H9 (cell line): ENCODE measurements around the gene ATP2C1. TPM values are rescaled to one million over a fixed set of nuclear protein-coding genes. Genes with fewer than 3 reads are reported as not detected.

Experiments
- DNase-seq: peaks from one replicate; pipeline ENCODE4 v3.0.0-alpha.2; 2017
- H2AFZ ChIP-seq: one replicate; pipeline ENCODE4 v1.6.1; 2013; ENCODE audit warnings: mild to moderate bottlenecking, low read length, control low read depth, moderate library complexity
- H2AK5ac ChIP-seq: 2 replicates; pipeline ENCODE4 v1.6.1; 2013; ENCODE audit warnings: low read length, control low read depth, mixed read lengths; ENCODE audit not compliant: insufficient read length
- H2BK120ac ChIP-seq: one replicate; pipeline ENCODE4 v1.6.1; 2013; ENCODE audit warnings: low read depth, mild to moderate bottlenecking, low read length, control low read depth, inconsistent platforms; ENCODE audit not compliant: poor library complexity, severe bottlenecking
- H2BK12ac ChIP-seq: 2 replicates; pipeline ENCODE4 v1.6.1; 2013; ENCODE audit warnings: low read length, control low read depth, mixed read lengths, low read depth; ENCODE audit not compliant: insufficient read length
- H2BK15ac ChIP-seq: 2 replicates; pipeline ENCODE4 v1.6.1; 2013; ENCODE audit warnings: low read depth, low read length, control low read depth
- H2BK20ac ChIP-seq: one replicate; pipeline ENCODE4 v1.6.1; 2013; ENCODE audit warnings: low read depth, mild to moderate bottlenecking, low read length, control low read depth, inconsistent platforms; ENCODE audit not compliant: poor library complexity, severe bottlenecking
- H2BK5ac ChIP-seq: 2 replicates; pipeline ENCODE4 v1.6.1; 2013; ENCODE audit warnings: low read length, control low read depth, mixed read lengths; ENCODE audit not compliant: insufficient read length
- H3K14ac ChIP-seq: 2 replicates; pipeline ENCODE4 v1.6.1; 2013; ENCODE audit warnings: low read length, control low read depth; ENCODE audit not compliant: insufficient read depth
- H3K18ac ChIP-seq: 2 replicates; pipeline ENCODE4 v1.6.1; 2013; ENCODE audit warnings: low read depth, mild to moderate bottlenecking, mixed read lengths, low read length, control low read depth; ENCODE audit not compliant: insufficient read length
- H3K23ac ChIP-seq: 2 replicates; pipeline ENCODE4 v1.6.1; 2013; ENCODE audit warnings: low read length, control low read depth, mixed read lengths, low read depth; ENCODE audit not compliant: insufficient read length
- H3K23me2 ChIP-seq: 2 replicates; pipeline ENCODE4 v1.6.1; 2013; ENCODE audit warnings: low read depth, mild to moderate bottlenecking, mixed read lengths, low read length, control low read depth; ENCODE audit not compliant: insufficient read length, poor library complexity, severe bottlenecking
- H3K27ac ChIP-seq: 2 replicates; pipeline ENCODE4 v1.5.1; 2013; ENCODE audit warnings: low read length, control low read depth, mixed read lengths, low read depth; ENCODE audit not compliant: insufficient read length
- H3K27me3 ChIP-seq: 2 replicates; pipeline ENCODE4 v1.6.1; 2013; ENCODE audit warnings: low read length, control low read depth, inconsistent platforms; ENCODE audit not compliant: insufficient read depth
- H3K4ac ChIP-seq: 2 replicates; pipeline ENCODE4 v1.6.1; 2013; ENCODE audit warnings: low read depth, mild to moderate bottlenecking, control low read depth, inconsistent platforms, low read length, moderate library complexity
- H3K4me1 ChIP-seq: 2 replicates; pipeline ENCODE4 v1.6.1; 2013; ENCODE audit warnings: low read length, control low read depth, inconsistent platforms; ENCODE audit not compliant: insufficient read depth
- H3K4me2 ChIP-seq: 2 replicates; pipeline ENCODE4 v1.6.1; 2013; ENCODE audit warnings: low read length, control low read depth, mixed read lengths; ENCODE audit not compliant: insufficient read length, insufficient read depth
- H3K56ac ChIP-seq: 2 replicates; pipeline ENCODE4 v1.6.1; 2013; ENCODE audit warnings: low read depth, mild to moderate bottlenecking, mixed read lengths, low read length, control low read depth; ENCODE audit not compliant: insufficient read length
- H3K79me1 ChIP-seq: 2 replicates; pipeline ENCODE4 v1.6.1; 2013; ENCODE audit warnings: low read depth, mild to moderate bottlenecking, moderate library complexity, low read length, control low read depth, inconsistent platforms; ENCODE audit not compliant: insufficient read depth, poor library complexity, severe bottlenecking
- H3K79me2 ChIP-seq: 2 replicates; pipeline ENCODE4 v1.6.1; 2013; ENCODE audit warnings: low read length, control low read depth, inconsistent platforms; ENCODE audit not compliant: insufficient read depth
- H3K9ac ChIP-seq: 2 replicates; pipeline ENCODE4 v1.6.1; 2013; ENCODE audit warnings: low read length, control low read depth, mixed read lengths; ENCODE audit not compliant: insufficient read length; ENCODE audit errors: extremely low read depth
- H3K9me3 ChIP-seq: one replicate; pipeline ENCODE4 v1.6.1; 2013; ENCODE audit warnings: low read depth, low read length, inconsistent platforms; ENCODE audit not compliant: control insufficient read depth
- H3T11ph ChIP-seq: one replicate; pipeline ENCODE4 v1.6.1; 2013; ENCODE audit warnings: mild to moderate bottlenecking, low read length, control low read depth, inconsistent platforms
- H4K20me1 ChIP-seq: one replicate; pipeline ENCODE4 v1.6.1; 2013; ENCODE audit not compliant: control insufficient read depth, insufficient read length, insufficient read depth
- H4K5ac ChIP-seq: 2 replicates; pipeline ENCODE4 v1.6.1; 2013; ENCODE audit warnings: low read depth, mild to moderate bottlenecking, mixed read lengths, low read length, control low read depth; ENCODE audit not compliant: insufficient read length
- H4K8ac ChIP-seq: replicated peaks from 2 replicates; pipeline ENCODE4 v1.6.1; 2013; ENCODE audit warnings: low read length, control low read depth, mixed read lengths, low read depth; ENCODE audit not compliant: insufficient read length
- H4K91ac ChIP-seq: 2 replicates; pipeline ENCODE4 v1.6.1; 2013; ENCODE audit warnings: low read depth, mild to moderate bottlenecking, moderate library complexity, mixed read lengths, low read length, control low read depth; ENCODE audit not compliant: insufficient read length
- H3K27ac Mint-ChIP-seq, 3 experiments: 2 replicates in 2 of 3; 3 replicates in 1 of 3; pipeline ENCODE4 v1.8.0; 2020 to 2021; ENCODE audit warnings: mixed read lengths in 3 of 3, mild to moderate bottlenecking in 1 of 3, moderate library complexity in 1 of 3
- H3K27me3 Mint-ChIP-seq: 2 replicates; pipeline ENCODE4 v1.8.0; 2021; ENCODE audit warnings: low read depth, mild to moderate bottlenecking, moderate library complexity, mixed read lengths
- H3K36me3 Mint-ChIP-seq, 3 experiments: 2 replicates in 2 of 3; 3 replicates in 1 of 3; pipeline ENCODE4 v1.8.0; 2020 to 2021; ENCODE audit warnings: low read depth in 3 of 3, mixed read lengths in 3 of 3; ENCODE audit not compliant: insufficient read depth in 1 of 3
- H3K4me1 Mint-ChIP-seq, 2 experiments: 2 replicates each; pipeline ENCODE4 v1.8.0; 2020; ENCODE audit warnings: mixed read lengths in 2 of 2
- H3K4me3 Mint-ChIP-seq, 2 experiments: 2 replicates in 1 of 2; 3 replicates in 1 of 2; pipeline ENCODE4 v1.8.0; 2020 to 2021; ENCODE audit warnings: mild to moderate bottlenecking in 2 of 2, mixed read lengths in 2 of 2, moderate library complexity in 1 of 2
- H3K9me3 Mint-ChIP-seq, 2 experiments: 2 replicates in 1 of 2; 3 replicates in 1 of 2; pipeline ENCODE4 v1.8.0; 2020; ENCODE audit warnings: mild to moderate bottlenecking in 2 of 2, mixed read lengths in 2 of 2, moderate library complexity in 1 of 2
- total RNA-seq: library from RNA; stranded (reverse); gene quantifications from 2 replicates; pipeline ENCODE4 v1.2.1, GENCODE V29; 2021
- TF ChIP-seq, protein P1 (sequence below): fragments of 200-600 bp; sonication (generic); conservative IDR thresholded peaks from 3 replicates; pipeline ENCODE4 v1.8.0; 2021; ENCODE audit warnings: antibody characterized with exemption, mild to moderate bottlenecking

The ATP2C1 gene
- total RNA-seq, 1 experiment from 2014 or later, result 65.5 TPM

DNA sequence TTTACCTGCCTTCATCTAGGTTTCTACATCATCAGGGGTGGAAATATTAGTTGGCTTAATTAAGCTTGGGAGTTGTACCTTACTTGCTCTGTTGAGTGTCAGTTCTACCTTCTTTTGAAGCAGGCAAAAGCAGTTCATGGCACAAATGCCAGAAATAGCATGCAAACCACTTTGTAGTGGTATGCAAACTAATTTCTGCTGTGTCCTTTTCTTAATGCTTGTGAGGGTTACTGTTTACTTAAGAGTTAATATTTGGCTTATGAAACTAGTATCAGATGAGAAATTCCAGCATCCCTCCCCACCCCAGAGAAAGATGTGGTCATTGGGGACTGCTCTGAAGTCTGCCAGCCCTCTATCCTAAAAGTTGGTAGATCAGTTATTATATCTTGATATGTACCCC lies 7.1 kb downstream of the ATP2C1 start:
- Histone ChIP-seq H3K56ac (no peak overlapping the region), H3K4me2 (no peak overlapping the region), H4K8ac (no peak overlapping the region), H3K23ac (no peak overlapping the region), H4K5ac (no peak overlapping the region), H2BK20ac (no peak overlapping the region), H2BK12ac (no peak overlapping the region), H3K4me1 (peaks cover 6% of the 10 kb centered on the region; the same call in 1 of the 2 replicates), H2BK120ac (no peak overlapping the region), H2AK5ac (no peak overlapping the region), H3K18ac (no peak overlapping the region), H3K79me1 (no peaks in the 10 kb centered on the region), H3K9ac (no peak overlapping the region), H2BK15ac (no peak overlapping the region), H3K4ac (no peak overlapping the region), H3K9me3 (no peaks in the 10 kb centered on the region), H3K23me2 (no peaks in the 10 kb centered on the region), H2AFZ (no peak overlapping the region), H4K20me1 (no peaks in the 10 kb centered on the region), H3K79me2 (peaks cover 20% of the 10 kb centered on the region), H3K27me3 (no peaks in the 10 kb centered on the region), H3T11ph (no peak overlapping the region), H3K27ac (no peak overlapping the region), H4K91ac (no peak overlapping the region), H3K14ac (no peak overlapping the region), H2BK5ac (no peak overlapping the region)
- Mint-ChIP-seq H3K4me3 (no peak overlapping the region), H3K4me1 (peaks cover 58 to 62% of the 10 kb centered on the region in 2 experiments), H3K27me3 (no peaks in the 10 kb centered on the region), H3K9me3 (no peaks in the 10 kb centered on the region), H3K36me3 (no peaks in the 10 kb centered on the region), H3K27ac (no peak overlapping the region; a peak in 1 of 7 replicates)
- TF ChIP-seq, protein P1, sequence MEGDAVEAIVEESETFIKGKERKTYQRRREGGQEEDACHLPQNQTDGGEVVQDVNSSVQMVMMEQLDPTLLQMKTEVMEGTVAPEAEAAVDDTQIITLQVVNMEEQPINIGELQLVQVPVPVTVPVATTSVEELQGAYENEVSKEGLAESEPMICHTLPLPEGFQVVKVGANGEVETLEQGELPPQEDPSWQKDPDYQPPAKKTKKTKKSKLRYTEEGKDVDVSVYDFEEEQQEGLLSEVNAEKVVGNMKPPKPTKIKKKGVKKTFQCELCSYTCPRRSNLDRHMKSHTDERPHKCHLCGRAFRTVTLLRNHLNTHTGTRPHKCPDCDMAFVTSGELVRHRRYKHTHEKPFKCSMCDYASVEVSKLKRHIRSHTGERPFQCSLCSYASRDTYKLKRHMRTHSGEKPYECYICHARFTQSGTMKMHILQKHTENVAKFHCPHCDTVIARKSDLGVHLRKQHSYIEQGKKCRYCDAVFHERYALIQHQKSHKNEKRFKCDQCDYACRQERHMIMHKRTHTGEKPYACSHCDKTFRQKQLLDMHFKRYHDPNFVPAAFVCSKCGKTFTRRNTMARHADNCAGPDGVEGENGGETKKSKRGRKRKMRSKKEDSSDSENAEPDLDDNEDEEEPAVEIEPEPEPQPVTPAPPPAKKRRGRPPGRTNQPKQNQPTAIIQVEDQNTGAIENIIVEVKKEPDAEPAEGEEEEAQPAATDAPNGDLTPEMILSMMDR, result no peak
- DNase-seq, result no peak
